Keratinocyte (primary cell): ENCODE results near the gene ALDH9A1.

ENCODE experiments used
- CTCF ChIP-seq, 3 experiments: IDR thresholded peaks in 1 of 3; conservative IDR thresholded peaks in 1 of 3; optimal IDR thresholded peaks in 1 of 3; 2 replicates in 2 of 3; 3 replicates in 1 of 3; pipeline versions ENCODE3 to v1.5.1; 2011; ENCODE audit warnings: low read length in 3 of 3, mild to moderate bottlenecking in 3 of 3, moderate library complexity in 2 of 3, control low read depth in 1 of 3, inconsistent platforms in 1 of 3; ENCODE audit not compliant: insufficient read depth in 2 of 3; ENCODE audit errors: extremely low read depth in 1 of 3
- EZH2 ChIP-seq: IDR thresholded peaks from one replicate; pipeline ENCODE4 v1.6.1; 2012; ENCODE audit warnings: inconsistent platforms, mild to moderate bottlenecking, low read length, moderate library complexity

- TF ChIP-seq CTCF (optimal IDR thresholded peaks at IDR 0.05 in 1 of 3, IDR thresholded peaks at IDR 0.05 in 1 of 3, conservative IDR thresholded peaks at IDR 0.05 in 1 of 3; ENCODE audit: extremely low read depth in 1 of 3, insufficient read depth in 2 of 3, low read length in 3 of 3) (no peak), EZH2 (no peak)
Measured at GRCh38 chr1:165726169-165726568, 27.8 kb upstream of the ALDH9A1 start.
